HCT116 (cell line): ENCODE data around the gene GRID2. TPM values are rescaled to one million over a fixed set of nuclear protein-coding genes. Genes with fewer than 3 reads are reported as not detected.

Source experiments
- ATAC-seq: fragments of 200-7000 bp; cut with Tn5 transposase; 2 replicates; pipeline ENCODE4 v1.9.1; 2020; ENCODE audit warnings: mild to moderate bottlenecking, moderate library complexity
- BruUV-seq: library from RNA; stranded (reverse); fragments of 400-500 nt; replicated peaks from 2 replicates; lab custom pipeline; 2021; lab: Mats Ljungman, UMichigan
- CTCF ChIA-PET: fragments of 300-600 bp; sonication (Branson Sonifier 250); formaldehyde crosslinking; loops from one replicate; lab custom pipeline; 2021; ENCODE audit warnings: antibody characterized with exemption; lab: Charles Lee
- POLR2A ChIA-PET: fragments of 300-600, 350-600 bp; sonication (Branson Sonifier 250); formaldehyde crosslinking; loops from one replicate; lab custom pipeline; 2021; ENCODE audit warnings: antibody characterized with exemption; lab: Charles Lee
- RAD21 ChIA-PET, 2 experiments: fragments of 300-600 bp; sonication (Branson Sonifier 250); formaldehyde crosslinking; loops; one replicate each; lab custom pipeline; 2023; ENCODE audit warnings: low total read pairs in 2 of 2; ENCODE audit not compliant: uncharacterized antibody in 2 of 2, unreplicated experiment in 2 of 2, low non-redundant PET in 1 of 2; lab: Charles Lee
- DNase-seq: peaks from one replicate; pipeline ENCODE4 v3.0.0-alpha.2; 2010; ENCODE audit warnings: low read depth, low spot score
- H2AFZ ChIP-seq: fragments of 200-600 bp; shearing (Covaris generic), sonication (generic); 2 replicates; pipeline ENCODE4 v1.6.1; 2017; ENCODE audit warnings: low read depth, mixed run types, mixed read lengths, antibody characterized with exemption, low read length; ENCODE audit not compliant: poor library complexity, severe bottlenecking
- H3K27ac ChIP-seq: 2 replicates; pipeline ENCODE4 v1.5.1; 2012; ENCODE audit warnings: low read depth, low read length
- H3K27me3 ChIP-seq: fragments of 200-600 bp; sonication (generic); 2 replicates; pipeline ENCODE4 v1.6.1; 2016; ENCODE audit warnings: mixed run types, low read length, mixed read lengths; ENCODE audit not compliant: insufficient read depth
- H3K36me3 ChIP-seq, 2 experiments: fragments of 200-500 bp in 1 of 2; fragments of 200-600 bp in 1 of 2; sonication (Bioruptor generic) in 1 of 2; sonication (generic) in 1 of 2; 2 replicates each; pipeline versions ENCODE4 v1.5.1 to v1.6.1; 2014 to 2016; ENCODE audit warnings: low read length in 2 of 2, inconsistent platforms in 1 of 2, mixed read lengths in 1 of 2, mixed run types in 1 of 2; ENCODE audit not compliant: insufficient read depth in 2 of 2, control insufficient read depth in 1 of 2
- H3K4me1 ChIP-seq, 2 experiments: fragments of 200-600 bp in 1 of 2; sonication (generic) in 1 of 2; 2 replicates each; pipeline versions ENCODE4 v1.5.1 to v1.6.1; 2012 to 2017; ENCODE audit warnings: low read length in 2 of 2, inconsistent platforms in 1 of 2, mild to moderate bottlenecking in 1 of 2, mixed read lengths in 1 of 2, mixed run types in 1 of 2, moderate library complexity in 1 of 2; ENCODE audit not compliant: insufficient read depth in 2 of 2, control insufficient read depth in 1 of 2
- H3K4me2 ChIP-seq: fragments of 200-600 bp; sonication (generic); 2 replicates; pipeline ENCODE4 v1.6.1; 2017; ENCODE audit warnings: mixed run types, low read length, mixed read lengths
- H3K4me3 ChIP-seq, 2 experiments: fragments of 200-600 bp in 1 of 2; sonication (generic) in 1 of 2; replicated peaks in 1 of 2; 2 replicates each; pipeline ENCODE4 v1.5.1; 2011 to 2016; ENCODE audit warnings: low read length in 2 of 2, control low read depth in 1 of 2, low read depth in 1 of 2, mild to moderate bottlenecking in 1 of 2, mixed read lengths in 1 of 2, mixed run types in 1 of 2
- H3K79me2 ChIP-seq: fragments of 200-600 bp; sonication (generic); 2 replicates; pipeline ENCODE4 v1.6.1; 2017; ENCODE audit warnings: mild to moderate bottlenecking, mixed run types, low read length, moderate library complexity, mixed read lengths; ENCODE audit not compliant: insufficient read depth
- H3K9ac ChIP-seq: fragments of 200-600 bp; sonication (generic); 2 replicates; pipeline ENCODE4 v1.6.1; 2016; ENCODE audit warnings: low read length, mixed read lengths
- H3K9me2 ChIP-seq: fragments of 200-600 bp; sonication (generic), shearing (Covaris generic); 2 replicates; pipeline ENCODE4 v1.6.1; 2017; ENCODE audit warnings: mixed run types, mild to moderate bottlenecking, moderate library complexity; ENCODE audit not compliant: insufficient read depth
- H3K9me3 ChIP-seq, 2 experiments: fragments of 200-500 bp in 1 of 2; fragments of 200-600 bp in 1 of 2; sonication (Bioruptor generic) in 1 of 2; sonication (generic) in 1 of 2; 2 replicates each; pipeline ENCODE4 v1.6.1; 2014 to 2017; ENCODE audit warnings: low read length in 2 of 2, mixed read lengths in 2 of 2, inconsistent platforms in 1 of 2, low read depth in 1 of 2, mild to moderate bottlenecking in 1 of 2, mixed run types in 1 of 2, moderate library complexity in 1 of 2; ENCODE audit not compliant: control insufficient read depth in 1 of 2, insufficient read depth in 1 of 2
- H4K20me1 ChIP-seq: fragments of 200-600 bp; sonication (generic), shearing (Covaris generic); 2 replicates; pipeline ENCODE4 v1.6.1; 2017; ENCODE audit warnings: mixed run types, mild to moderate bottlenecking, moderate library complexity; ENCODE audit not compliant: insufficient read depth
- CBX3 ChIP-seq: IDR thresholded peaks from 2 replicates; pipeline ENCODE4 v1.6.1; 2012; ENCODE audit warnings: low read depth
- CEBPB ChIP-seq: IDR thresholded peaks from 2 replicates; pipeline ENCODE4 v1.6.1; 2012; ENCODE audit warnings: low read depth
- CTCF ChIP-seq, 3 experiments: fragments of 200-600 bp in 1 of 3; sonication (generic) in 1 of 3; IDR thresholded peaks in 2 of 3; conservative IDR thresholded peaks in 1 of 3; 2 replicates each; pipeline ENCODE4 v1.5.1; 2012 to 2017; ENCODE audit warnings: low read depth in 2 of 3, low read length in 2 of 3, antibody characterized with exemption in 1 of 3, borderline replicate concordance in 1 of 3, control low read depth in 1 of 3, mild to moderate bottlenecking in 1 of 3, mixed read lengths in 1 of 3, mixed run types in 1 of 3, moderate library complexity in 1 of 3; ENCODE audit not compliant: insufficient read depth in 1 of 3
- EZH2phosphoT487 ChIP-seq: fragments of 200-600 bp; IDR thresholded peaks from 2 replicates; pipeline ENCODE4 v1.6.1; 2018; ENCODE audit warnings: antibody characterized with exemption, borderline replicate concordance
- MAX ChIP-seq: IDR thresholded peaks from 2 replicates; pipeline ENCODE4 v1.6.1; 2012
- POLR2A ChIP-seq: IDR thresholded peaks from 2 replicates; pipeline ENCODE4 v1.7.0; 2011; ENCODE audit warnings: borderline replicate concordance; ENCODE audit not compliant: insufficient read depth, insufficient read length; ENCODE audit errors: extremely low read depth
- POLR2AphosphoS5 ChIP-seq: IDR thresholded peaks from 2 replicates; pipeline ENCODE4 v1.6.1; 2011; ENCODE audit warnings: mild to moderate bottlenecking, low read depth, low read length, moderate library complexity
- RAD21 ChIP-seq: IDR thresholded peaks from 2 replicates; pipeline ENCODE4 v1.6.1; 2012; ENCODE audit warnings: low read depth, mild to moderate bottlenecking
- REST ChIP-seq: IDR thresholded peaks from 2 replicates; pipeline ENCODE4 v1.6.1; 2012; ENCODE audit warnings: low read depth
- SIN3A ChIP-seq: IDR thresholded peaks from 2 replicates; pipeline ENCODE4 v1.6.1; 2012; ENCODE audit warnings: low read depth
- SP1 ChIP-seq: IDR thresholded peaks from 2 replicates; pipeline ENCODE4 v1.6.1; 2012; ENCODE audit warnings: low read depth
- YY1 ChIP-seq: IDR thresholded peaks from 2 replicates; pipeline ENCODE4 v1.6.1; 2011; ENCODE audit warnings: low read length, low read depth, moderate library complexity, mild to moderate bottlenecking; ENCODE audit not compliant: insufficient replicate concordance; ENCODE audit errors: extremely low read depth
- ZBTB33 ChIP-seq: IDR thresholded peaks from 2 replicates; pipeline ENCODE4 v1.6.1; 2011; ENCODE audit warnings: mild to moderate bottlenecking, low read length, moderate library complexity; ENCODE audit not compliant: insufficient replicate concordance; ENCODE audit errors: extremely low read depth
- ZFX ChIP-seq: fragments of 450-650 bp; IDR thresholded peaks from 2 replicates; pipeline ENCODE4 v1.6.1; 2017
- ZNF274 ChIP-seq: fragments of 200-500 bp; sonication (Bioruptor generic); IDR thresholded peaks from 2 replicates; pipeline ENCODE4 v1.6.1; 2014; ENCODE audit warnings: mild to moderate bottlenecking, low read depth, low read length, inconsistent platforms
- intact Hi-C: fragments of 100-400 bp; cut with micrococcal nuclease; formaldehyde crosslinking; loops from 2 replicates; pipeline ENCODE4 v1.10.0; 2022
- total RNA-seq: library from RNA; stranded (reverse); gene quantifications from one replicate; pipeline ENCODE4 v1.2.1, GENCODE V29; 2021; ENCODE audit not compliant: unreplicated experiment

GRID2 gene
- total RNA-seq, 1 experiment from 2014 or later: not detected

GRCh38 chr4:92760433-92760832, 456.7 kb downstream of the GRID2 start (continued):
- TF ChIP-seq CTCF (IDR thresholded peaks at IDR 0.05 in 2 of 3, conservative IDR thresholded peaks at IDR 0.05 in 1 of 3; ENCODE audit: borderline replicate concordance in 1 of 3, insufficient read depth in 1 of 3, low read depth in 2 of 3, low read length in 2 of 3): no peak
- TF ChIP-seq MAX: no peak
- no peak for TF ChIP-seq ZFX
- TF ChIP-seq, all 23 proteins: peak for 0

- ChIA-PET CTCF (no interaction called here), RAD21 (no interaction called here), POLR2A (no interaction called here)
- Histone ChIP-seq H3K4me2 (no peak overlapping the region), H3K4me3 (no peak overlapping the region), H3K27me3 (no peaks in the 10 kb centered on the region), H3K9ac (no peak overlapping the region), H3K27ac (no peak overlapping the region), H3K36me3 (no peaks in the 10 kb centered on the region), H3K4me1 (no peaks in the 10 kb centered on the region), H3K79me2 (no peaks in the 10 kb centered on the region), H3K9me3 (no peaks in the 10 kb centered on the region), H3K9me2 (no peaks in the 10 kb centered on the region), H2AFZ (no peak overlapping the region), H4K20me1 (no peaks in the 10 kb centered on the region)
- intact Hi-C loops: no loop called here
- no peak for ATAC-seq
- TF ChIP-seq SIN3A (no peak), POLR2AphosphoS5 (no peak), EZH2phosphoT487 (no peak), POLR2A (no peak), SP1 (no peak), REST (no peak), ZNF274 (no peak), RAD21 (no peak), CTCF (IDR thresholded peaks at IDR 0.05 in 2 of 3, conservative IDR thresholded peaks at IDR 0.05 in 1 of 3; ENCODE audit: borderline replicate concordance in 1 of 3, insufficient read depth in 1 of 3, low read depth in 2 of 3, low read length in 2 of 3) (no peak), YY1 (no peak), CEBPB (no peak), ZBTB33 (no peak), CBX3 (no peak)
- no peak for DNase-seq
- BruUV-seq: no TSS peak
Measured at GRCh38 chr4:92776080-92776479, 472.3 kb downstream of the GRID2 start.
